ENCODE data around the gene DKKL1. TPM values are rescaled to one million over a fixed set of nuclear protein-coding genes. Genes with fewer than 3 reads are reported as not detected.

DKKL1 gene
- 0.10 TPM in 1 of 3 replicates, not detected in the others for polyA plus RNA-seq
- polyA plus RNA-seq (2011; ENCODE audit: low read depth): not detected
- polyA plus RNA-seq (2011; cell fraction: cytosol; rRNA removed): not detected in 2 replicates
- not detected in 2 replicates for polyA plus RNA-seq (2011; cell fraction: nucleus; rRNA removed)
- polyA plus RNA-seq (2012; ENCODE audit: low replicate concordance): not detected in 2 replicates
- polyA minus RNA-seq: not detected in 3 replicates
- polyA minus RNA-seq (2011; cell fraction: cytosol; rRNA and poly(A)+ RNA removed): not detected
- polyA minus RNA-seq (2011; cell fraction: nucleus; rRNA and poly(A)+ RNA removed): not detected in 2 replicates

DNA sequence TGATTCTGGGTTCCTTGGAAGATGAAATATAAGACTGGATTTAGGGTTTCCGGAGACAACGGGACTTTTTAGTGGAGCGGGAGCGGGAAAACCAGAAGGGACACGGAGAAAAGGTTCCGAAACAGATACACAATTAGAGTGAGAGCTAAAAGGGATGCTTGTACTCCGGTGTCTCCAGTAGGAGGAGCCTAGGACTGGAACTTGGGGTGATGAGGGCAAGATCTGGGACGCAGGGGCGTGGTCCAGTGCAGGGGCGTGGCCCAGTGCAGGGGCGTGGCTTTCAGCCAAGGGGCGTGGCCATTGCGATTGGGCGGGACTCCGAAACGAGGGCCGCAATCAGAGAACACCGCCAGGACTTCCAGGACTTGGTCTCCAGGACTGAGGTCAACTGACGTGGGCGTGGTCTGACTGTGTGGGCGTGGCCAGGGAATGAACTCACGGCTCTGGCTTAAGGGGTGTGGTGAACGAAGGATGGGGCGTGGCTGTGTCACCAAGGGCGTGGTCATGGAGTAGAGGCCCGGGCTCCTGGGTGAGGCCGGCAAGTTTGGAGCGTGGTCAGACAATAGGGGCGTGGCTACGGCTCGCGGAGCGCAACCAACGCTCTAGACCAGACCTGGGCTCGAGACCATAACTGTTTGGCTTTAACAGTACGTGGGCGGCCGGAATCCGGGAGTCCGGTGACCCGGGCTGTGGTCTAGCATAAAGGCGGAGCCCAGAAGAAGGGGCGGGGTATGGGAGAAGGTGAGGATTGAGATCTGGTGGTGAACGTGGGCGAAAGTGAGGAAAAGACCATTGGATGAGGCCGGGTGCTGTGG is at the start of gene DKKL1:
Gene DKKL1 (plus strand): TSS at position 610 of the 815 bp plus-strand sequence. CDS start 122 bp downstream, at position 732.
- Histone ChIP-seq H2AFZ (ENCODE audit: control insufficient read depth, low read length) (peak within 1 kb of the TSS; percentile 63), H3K36me3 (ENCODE audit: control insufficient read depth in 2 of 2, extremely low read depth in 1 of 2, insufficient read depth in 2 of 2, low read length in 2 of 2) (peaks cover 0 to 3% of the 10 kb centered on the region in 2 experiments), H3K9me3 (ENCODE audit: control insufficient read depth, low read depth, low read length) (no peaks in the 10 kb centered on the region), H3K27me3 (ENCODE audit: control insufficient read depth, extremely low read depth, insufficient read depth, low read length) (no peaks in the 10 kb centered on the region), H3K9ac (ENCODE audit: control insufficient read depth, extremely low read depth, insufficient read depth, low read length) (peak within 1 kb of the TSS; percentile 76), H3K4me1 (ENCODE audit: control insufficient read depth, extremely low read depth, insufficient read depth, low read length) (peaks cover 12% of the 10 kb centered on the region), H3K9me1 (ENCODE audit: control insufficient read depth, extremely low read depth, insufficient read depth, low read length) (no peaks in the 10 kb centered on the region), H4K20me1 (ENCODE audit: control insufficient read depth, extremely low read depth, insufficient read depth, low read length) (no peaks in the 10 kb centered on the region), H3K79me2 (ENCODE audit: control insufficient read depth, insufficient read depth, low read length) (no peaks in the 10 kb centered on the region), H3K4me3 (ENCODE audit: control insufficient read depth in 2 of 3, extremely low read depth in 1 of 3, insufficient read depth in 2 of 3, low read depth in 1 of 3, low read length in 3 of 3) (peak within 1 kb of the TSS; percentile 68 to 82 (median 70)), H3K4me2 (ENCODE audit: control insufficient read depth, extremely low read depth, insufficient read depth, low read depth, low read length) (peak within 1 kb of the TSS; percentile 95), H3K27ac (ENCODE audit: control insufficient read depth, insufficient read depth, low read length) (peak within 1 kb of the TSS; percentile 18)
- TF ChIP-seq, protein P1, sequence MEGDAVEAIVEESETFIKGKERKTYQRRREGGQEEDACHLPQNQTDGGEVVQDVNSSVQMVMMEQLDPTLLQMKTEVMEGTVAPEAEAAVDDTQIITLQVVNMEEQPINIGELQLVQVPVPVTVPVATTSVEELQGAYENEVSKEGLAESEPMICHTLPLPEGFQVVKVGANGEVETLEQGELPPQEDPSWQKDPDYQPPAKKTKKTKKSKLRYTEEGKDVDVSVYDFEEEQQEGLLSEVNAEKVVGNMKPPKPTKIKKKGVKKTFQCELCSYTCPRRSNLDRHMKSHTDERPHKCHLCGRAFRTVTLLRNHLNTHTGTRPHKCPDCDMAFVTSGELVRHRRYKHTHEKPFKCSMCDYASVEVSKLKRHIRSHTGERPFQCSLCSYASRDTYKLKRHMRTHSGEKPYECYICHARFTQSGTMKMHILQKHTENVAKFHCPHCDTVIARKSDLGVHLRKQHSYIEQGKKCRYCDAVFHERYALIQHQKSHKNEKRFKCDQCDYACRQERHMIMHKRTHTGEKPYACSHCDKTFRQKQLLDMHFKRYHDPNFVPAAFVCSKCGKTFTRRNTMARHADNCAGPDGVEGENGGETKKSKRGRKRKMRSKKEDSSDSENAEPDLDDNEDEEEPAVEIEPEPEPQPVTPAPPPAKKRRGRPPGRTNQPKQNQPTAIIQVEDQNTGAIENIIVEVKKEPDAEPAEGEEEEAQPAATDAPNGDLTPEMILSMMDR (optimal IDR thresholded peaks at IDR 0.05 in 1 of 3, IDR thresholded peaks at IDR 0.05 in 1 of 3, conservative IDR thresholded peaks at IDR 0.05 in 1 of 3; ENCODE audit: extremely low read depth in 1 of 3, insufficient read depth in 2 of 3, low read length in 3 of 3): peak in 2 of 3 experiments; percentile 3 to 24
- no peak for TF ChIP-seq EZH2 (IDR thresholded peaks at IDR 0.05; ENCODE audit: low read length)
- dilution Hi-C loops (cut with MboI; ENCODE audit: extremely low pct_ligation_motif_present, low sequenced_read_pairs): no loop called here
- FAIRE-seq (peak; percentile 97), DNase-seq (ENCODE audit: low read depth, low spot score) (peak; percentile 98)

DNA sequence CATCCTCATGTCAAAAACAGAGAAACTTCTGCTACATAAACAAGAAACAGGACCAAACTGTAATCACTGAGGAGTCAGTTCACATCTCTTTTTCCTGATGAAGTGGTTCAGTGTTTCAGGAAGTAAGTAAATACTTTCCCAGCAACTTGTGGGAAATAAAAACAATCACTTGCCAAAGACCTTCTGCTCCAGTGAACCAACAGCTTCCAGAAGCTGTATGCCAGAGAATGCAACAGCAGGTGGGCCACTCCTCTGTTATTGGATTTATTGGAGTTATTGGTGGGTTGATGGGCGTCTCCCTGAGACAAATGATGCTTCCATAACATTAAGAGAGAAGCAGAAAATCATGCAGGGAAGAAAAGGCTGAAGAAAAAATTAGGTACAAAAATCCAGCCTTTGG is 48.6 kb upstream of the DKKL1 start:
- H2AFZ ChIP-seq (ENCODE audit: control insufficient read depth, low read length): no peak overlapping the region
- H3K79me2 ChIP-seq (ENCODE audit: control insufficient read depth, insufficient read depth, low read length): no peaks in the 10 kb centered on the region
- no peaks in the 10 kb centered on the region for H3K9me1 ChIP-seq (ENCODE audit: control insufficient read depth, extremely low read depth, insufficient read depth, low read length)
- H3K4me3 ChIP-seq (ENCODE audit: control insufficient read depth in 2 of 3, extremely low read depth in 1 of 3, insufficient read depth in 2 of 3, low read depth in 1 of 3, low read length in 3 of 3): no peak overlapping the region
- no peaks in the 10 kb centered on the region for H3K9me3 ChIP-seq (ENCODE audit: control insufficient read depth, low read depth, low read length)
- no peak overlapping the region for H3K4me2 ChIP-seq (ENCODE audit: control insufficient read depth, extremely low read depth, insufficient read depth, low read depth, low read length)
- no peak overlapping the region for H3K27ac ChIP-seq (ENCODE audit: control insufficient read depth, insufficient read depth, low read length)
- H3K36me3 ChIP-seq (ENCODE audit: control insufficient read depth in 2 of 2, extremely low read depth in 1 of 2, insufficient read depth in 2 of 2, low read length in 2 of 2): no peaks in the 10 kb centered on the region
- FAIRE-seq (no peak), DNase-seq (ENCODE audit: low read depth, low spot score) (no peak)
- no peaks in the 10 kb centered on the region for H3K27me3 ChIP-seq (ENCODE audit: control insufficient read depth, extremely low read depth, insufficient read depth, low read length)
- TF ChIP-seq EZH2 (IDR thresholded peaks at IDR 0.05; ENCODE audit: low read length): no peak
- TF ChIP-seq, protein P1 (optimal IDR thresholded peaks at IDR 0.05 in 1 of 3, IDR thresholded peaks at IDR 0.05 in 1 of 3, conservative IDR thresholded peaks at IDR 0.05 in 1 of 3; ENCODE audit: extremely low read depth in 1 of 3, insufficient read depth in 2 of 3, low read length in 3 of 3): no peak
- H4K20me1 ChIP-seq (ENCODE audit: control insufficient read depth, extremely low read depth, insufficient read depth, low read length): no peaks in the 10 kb centered on the region
- dilution Hi-C loops (cut with MboI; ENCODE audit: extremely low pct_ligation_motif_present, low sequenced_read_pairs): no loop called here
- no peak overlapping the region for H3K9ac ChIP-seq (ENCODE audit: control insufficient read depth, extremely low read depth, insufficient read depth, low read length)
- H3K4me1 ChIP-seq (ENCODE audit: control insufficient read depth, extremely low read depth, insufficient read depth, low read length): no peaks in the 10 kb centered on the region

Data from keratinocyte (primary cell).